GM19324 (cell line): ENCODE measurements around the gene CST3.
"Not testable (repeated sequence)": the region's sequence is repeated elsewhere in the genome, so short reads cannot be mapped to it uniquely, and the experiment has no call there.

ENCODE experiments used
- ATAC-seq: cut with Tn5 transposase; IDR thresholded peaks from one replicate; pipeline ENCODE4 v1.9.1; 2021; ENCODE audit warnings: mild to moderate bottlenecking, moderate library complexity; ENCODE audit not compliant: unreplicated experiment, low FRiP score

CST3 gene

GRCh38 chr20:23645575-23645974, 7.8 kb upstream of the CST3 start:
- ATAC-seq = no peak

GRCh38 chr20:23644164-23644563, 6.4 kb upstream of the CST3 start:
- ATAC-seq = no peak

- ATAC-seq = no peak
Measured at GRCh38 chr20:23643659-23644058, 5.9 kb upstream of the CST3 start.

GRCh38 chr20:23641936-23642751, 4.4 kb upstream of the CST3 start:
- no peak for ATAC-seq

GRCh38 chr20:23640671-23641667, 3.2 kb upstream of the CST3 start:
- no peak for ATAC-seq

GRCh38 chr20:23640018-23640601, 2.4 kb upstream of the CST3 start:
- no peak for ATAC-seq

- ATAC-seq = no peak
Measured at GRCh38 chr20:23639490-23639958, 1.8 kb upstream of the CST3 start.

- ATAC-seq = no peak
Measured at GRCh38 chr20:23638309-23638708, 554 bp upstream of the CST3 start.

- no peak for ATAC-seq
Measured at GRCh38 chr20:23636908-23637281, 860 bp downstream of the CST3 start.

GRCh38 chr20:23636182-23636907, 1.4 kb downstream of the CST3 start:
- ATAC-seq = no peak

- ATAC-seq = not testable (repeated sequence)
Measured at GRCh38 chr20:23635768-23636090, 2.0 kb downstream of the CST3 start.

- ATAC-seq = no peak
Measured at GRCh38 chr20:23634985-23635767, 2.6 kb downstream of the CST3 start.

- ATAC-seq = no peak
Measured at GRCh38 chr20:23634044-23634801, 3.5 kb downstream of the CST3 start.

- ATAC-seq = no peak
Measured at GRCh38 chr20:23632711-23633573, 4.8 kb downstream of the CST3 start.

- ATAC-seq = no peak
Measured at GRCh38 chr20:23631981-23632710, 5.6 kb downstream of the CST3 start.

GRCh38 chr20:23631226-23631822, 6.4 kb downstream of the CST3 start:
- ATAC-seq = no peak

GRCh38 chr20:23630392-23630849, 7.3 kb downstream of the CST3 start:
- ATAC-seq = no peak
